NCI-H526 treated with DMSO at 0.1 percent for 48 hours (cell line): ENCODE measurements around the gene ENTREP3.
"Not testable (repeated sequence)": the region's sequence is repeated elsewhere in the genome, so short reads cannot be mapped to it uniquely, and the experiment has no call there.

ENCODE experiments used
- DNase-seq: peaks from one replicate; lab custom pipeline; 2025; lab: John Stamatoyannopoulos, UW

The ENTREP3 gene

DNA sequence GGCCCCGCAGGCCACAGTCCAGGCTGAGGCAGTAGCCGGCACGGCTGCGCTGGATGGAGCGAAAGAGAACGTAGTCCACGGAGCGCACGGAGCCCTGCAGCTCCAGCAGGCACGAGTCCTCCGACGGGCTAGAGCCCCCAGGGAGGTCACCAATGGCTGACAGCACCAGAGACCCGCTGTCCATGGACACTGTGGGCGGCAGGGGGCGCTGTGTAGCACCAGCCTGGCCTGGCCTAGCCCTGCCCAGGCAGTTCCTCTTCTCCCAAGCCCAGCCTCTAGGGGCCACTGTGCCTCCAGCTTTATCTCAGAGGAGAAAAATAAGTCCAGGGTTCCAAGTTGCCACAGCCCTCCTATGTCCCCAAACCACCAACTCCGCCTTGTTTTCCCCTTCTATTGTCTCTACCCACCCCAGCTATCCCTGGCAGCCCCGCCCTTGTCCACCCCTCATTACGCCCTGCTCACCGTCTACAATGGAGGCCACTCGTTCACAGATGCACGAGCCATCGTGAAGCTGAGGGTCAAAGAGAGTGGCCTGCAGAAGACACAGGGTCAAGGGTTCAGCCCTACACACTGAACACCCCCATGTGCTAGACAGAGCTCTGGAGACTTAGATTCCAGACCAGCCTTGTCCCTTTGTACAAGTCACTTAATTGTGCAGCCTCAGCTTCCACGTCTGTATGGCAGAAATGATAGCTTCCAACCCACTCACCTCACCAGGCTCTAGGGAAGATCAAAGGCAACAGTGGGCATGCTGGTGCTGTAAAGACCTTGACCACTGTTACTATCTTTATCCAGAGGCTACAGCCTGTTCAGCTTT lies 4.4 kb downstream of the ENTREP3 start:
- peak; percentile 98 for DNase-seq

DNA sequence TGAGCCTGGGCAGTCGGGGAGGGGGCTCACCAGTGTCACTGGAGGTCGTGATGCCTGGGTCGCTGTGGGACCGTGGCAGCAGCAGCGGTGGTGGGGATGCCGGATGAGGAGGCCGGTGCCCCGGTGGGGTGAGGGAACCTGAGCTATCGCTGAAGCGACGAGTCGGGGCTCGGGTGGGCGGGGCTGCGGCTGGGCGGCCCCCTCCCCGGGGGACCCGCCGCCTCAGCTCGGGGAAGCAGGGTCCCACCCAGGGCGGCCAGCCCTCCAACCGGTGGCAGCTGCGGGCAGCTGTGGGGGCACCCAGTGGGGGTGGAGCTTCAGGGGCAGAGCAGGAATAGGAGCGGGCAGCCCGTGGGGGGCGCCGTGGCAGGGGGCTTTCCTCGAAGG lies 5.0 kb downstream of the ENTREP3 start:
- DNase-seq = no peak

DNA sequence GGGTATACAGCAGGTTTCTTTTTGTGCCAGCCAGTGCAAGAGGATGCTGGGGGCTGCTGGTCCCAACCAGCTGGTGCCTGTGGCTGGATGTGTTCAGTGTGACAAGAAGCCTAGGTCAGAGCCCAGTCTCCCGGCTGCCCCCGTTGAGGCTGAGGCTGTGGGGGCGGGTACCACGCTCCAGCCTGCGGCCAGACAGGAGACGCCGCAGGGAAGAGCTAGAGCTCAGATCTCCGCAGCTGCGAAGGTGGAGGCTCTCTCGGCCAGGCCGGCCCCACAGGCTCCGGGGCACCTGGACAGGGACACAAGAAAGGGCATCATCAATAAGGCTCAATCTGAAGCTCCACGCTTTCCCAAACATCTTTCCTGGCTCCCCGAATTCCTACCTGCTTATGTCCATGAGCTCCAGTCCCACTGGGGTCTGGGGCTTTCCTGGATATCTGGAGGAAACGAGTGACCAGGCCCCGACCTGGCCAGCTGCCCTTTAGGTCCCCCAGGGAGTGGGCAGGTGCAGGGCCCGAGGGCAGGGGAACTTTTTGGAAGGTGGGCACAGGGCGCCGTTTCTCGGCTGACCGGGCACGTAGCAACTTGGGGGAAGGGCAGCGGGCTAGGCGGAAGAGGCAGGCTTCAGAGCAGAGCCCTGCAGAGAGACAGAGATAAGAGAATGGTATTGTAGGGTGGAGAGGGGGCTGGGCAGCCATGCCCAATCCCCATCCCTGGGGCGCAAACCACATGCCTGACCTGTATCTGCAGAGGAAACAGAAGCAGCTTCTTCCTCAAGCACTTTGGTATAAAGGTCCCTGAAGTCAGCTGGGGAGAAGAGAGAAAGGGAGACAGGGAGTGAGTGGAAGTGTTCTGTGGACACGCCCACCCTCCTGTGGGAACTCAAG lies 7.4 kb downstream of the ENTREP3 start:
- DNase-seq = no peak

GRCh38 chr1:155246796-155247195 lies 8.5 kb downstream of the ENTREP3 start:
- DNase-seq = not testable (repeated sequence)

DNA sequence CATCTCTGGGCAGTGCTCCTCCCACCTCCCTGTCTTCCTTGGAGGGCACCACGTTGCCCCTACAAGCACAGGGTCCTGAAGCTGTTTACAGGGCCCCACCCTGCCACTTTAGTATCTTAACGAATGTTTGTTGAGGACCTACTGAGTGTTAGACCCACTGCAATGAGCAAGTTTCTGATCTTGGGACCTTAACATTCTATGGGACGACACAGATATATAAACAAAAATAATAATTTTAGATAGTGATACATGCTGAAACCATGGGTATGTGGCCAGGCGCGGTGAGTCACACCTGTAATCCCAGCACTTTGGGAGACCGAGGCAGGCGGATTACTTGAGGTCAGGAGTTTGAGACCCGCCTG lies 10.1 kb downstream of the ENTREP3 start:
- no peak for DNase-seq

DNA sequence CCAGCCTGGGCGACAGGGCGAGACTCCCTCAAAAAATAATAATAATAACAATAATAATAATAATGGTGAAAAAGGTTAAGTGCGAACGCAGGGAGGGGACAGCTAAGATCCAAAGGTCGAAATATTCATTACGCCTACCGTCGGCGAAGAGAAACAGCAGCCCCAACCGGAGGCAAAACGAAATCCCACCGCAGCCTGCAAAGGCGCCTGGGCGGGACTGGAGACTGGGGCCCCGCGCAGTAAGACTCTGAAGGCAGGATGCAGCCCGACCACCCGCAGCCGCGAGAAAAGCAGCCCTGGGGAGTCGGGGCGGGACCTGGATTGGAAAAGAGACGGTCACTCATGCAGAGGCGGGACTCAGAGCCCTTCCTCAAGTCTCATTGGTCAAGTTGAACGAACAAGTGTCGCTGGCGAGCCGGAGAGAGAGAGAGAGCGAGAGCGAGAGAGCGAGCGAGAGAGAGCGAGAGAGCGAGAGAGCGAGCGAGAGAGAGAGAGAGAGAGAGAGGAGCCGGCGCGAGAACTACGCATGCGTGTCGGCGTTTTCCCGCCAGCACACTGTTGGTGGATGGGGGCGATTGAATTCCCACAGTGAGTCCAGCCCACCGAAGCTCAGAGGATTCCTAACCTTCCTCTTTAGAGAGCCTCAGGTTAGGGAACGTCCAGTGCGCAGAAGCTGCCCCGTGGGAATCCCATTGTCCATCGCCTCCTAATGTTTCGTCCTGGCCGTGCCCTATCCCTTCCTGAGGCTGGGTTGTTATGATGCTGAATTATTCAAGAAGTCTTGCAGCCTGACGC lies 10.7 kb downstream of the ENTREP3 start:
- DNase-seq = peak; percentile 99

GRCh38 chr1:155242805-155243358 lies 12.4 kb downstream of the ENTREP3 start:
- DNase-seq = no peak

- DNase-seq = no peak
Measured at GRCh38 chr1:155241841-155242264, 13.4 kb downstream of the ENTREP3 start.

- DNase-seq = peak; percentile 79
Measured at GRCh38 chr1:155241069-155241679, 14.1 kb downstream of the ENTREP3 start.

DNA sequence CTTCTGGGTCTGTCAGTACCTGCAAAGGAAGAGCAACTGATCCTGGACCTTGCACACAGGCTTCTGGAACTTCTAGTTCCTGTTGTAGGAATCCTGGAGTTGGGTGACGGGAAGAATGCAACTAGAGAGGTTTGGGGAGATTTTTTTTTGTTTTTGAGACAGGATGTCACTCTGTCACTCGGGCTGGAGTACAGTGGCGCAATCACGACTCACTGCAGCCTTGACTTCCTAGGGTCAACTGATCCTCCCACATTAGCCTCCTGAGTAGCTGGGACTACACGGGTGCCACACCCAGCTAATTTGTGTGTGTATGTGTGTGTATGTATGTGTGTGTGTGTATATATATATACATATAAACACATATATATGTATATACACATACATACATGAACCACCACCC lies 18.8 kb downstream of the ENTREP3 start:
- no peak for DNase-seq

DNA sequence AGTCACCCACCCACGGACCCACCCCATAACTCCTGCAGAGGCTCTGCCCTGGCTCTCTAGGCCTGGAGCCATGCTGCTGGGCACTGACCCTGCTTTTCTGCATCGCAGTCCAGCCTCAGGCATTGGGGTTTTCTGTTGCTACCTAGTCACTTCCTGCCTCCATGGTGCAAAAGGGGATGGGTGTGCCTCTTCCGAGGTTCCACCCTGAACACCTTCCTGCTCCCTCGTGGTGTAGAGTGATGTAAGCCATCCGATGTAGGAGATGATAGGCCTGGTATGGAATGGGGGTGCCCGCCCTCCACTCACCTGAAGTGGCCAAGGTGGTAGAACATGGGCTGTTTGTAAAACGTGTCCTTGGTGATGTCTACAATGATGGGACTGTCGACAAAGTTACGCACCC lies 19.9 kb downstream of the ENTREP3 start:
- not testable (repeated sequence) for DNase-seq

DNA sequence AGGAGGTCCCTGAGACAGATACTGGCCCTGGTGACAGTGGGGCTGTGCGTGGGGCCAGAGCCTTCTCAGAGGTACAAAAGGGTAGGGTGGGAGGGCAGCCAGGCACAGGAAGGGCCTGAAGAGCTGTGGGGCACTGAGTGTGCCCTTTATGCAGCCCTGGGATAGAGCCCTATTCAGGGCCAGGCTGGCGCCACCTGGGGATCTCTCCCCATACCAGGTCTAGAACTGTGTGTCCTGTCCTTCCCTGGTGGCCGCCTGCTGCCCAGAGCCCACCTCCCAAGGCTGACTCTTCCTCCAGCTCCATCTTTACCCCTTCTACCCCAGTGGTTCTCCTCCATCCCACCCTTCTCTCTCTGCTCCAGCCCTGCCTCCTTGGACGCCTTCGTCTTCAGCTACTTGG lies 21.8 kb downstream of the ENTREP3 start:
- DNase-seq = not testable (repeated sequence)

DNA sequence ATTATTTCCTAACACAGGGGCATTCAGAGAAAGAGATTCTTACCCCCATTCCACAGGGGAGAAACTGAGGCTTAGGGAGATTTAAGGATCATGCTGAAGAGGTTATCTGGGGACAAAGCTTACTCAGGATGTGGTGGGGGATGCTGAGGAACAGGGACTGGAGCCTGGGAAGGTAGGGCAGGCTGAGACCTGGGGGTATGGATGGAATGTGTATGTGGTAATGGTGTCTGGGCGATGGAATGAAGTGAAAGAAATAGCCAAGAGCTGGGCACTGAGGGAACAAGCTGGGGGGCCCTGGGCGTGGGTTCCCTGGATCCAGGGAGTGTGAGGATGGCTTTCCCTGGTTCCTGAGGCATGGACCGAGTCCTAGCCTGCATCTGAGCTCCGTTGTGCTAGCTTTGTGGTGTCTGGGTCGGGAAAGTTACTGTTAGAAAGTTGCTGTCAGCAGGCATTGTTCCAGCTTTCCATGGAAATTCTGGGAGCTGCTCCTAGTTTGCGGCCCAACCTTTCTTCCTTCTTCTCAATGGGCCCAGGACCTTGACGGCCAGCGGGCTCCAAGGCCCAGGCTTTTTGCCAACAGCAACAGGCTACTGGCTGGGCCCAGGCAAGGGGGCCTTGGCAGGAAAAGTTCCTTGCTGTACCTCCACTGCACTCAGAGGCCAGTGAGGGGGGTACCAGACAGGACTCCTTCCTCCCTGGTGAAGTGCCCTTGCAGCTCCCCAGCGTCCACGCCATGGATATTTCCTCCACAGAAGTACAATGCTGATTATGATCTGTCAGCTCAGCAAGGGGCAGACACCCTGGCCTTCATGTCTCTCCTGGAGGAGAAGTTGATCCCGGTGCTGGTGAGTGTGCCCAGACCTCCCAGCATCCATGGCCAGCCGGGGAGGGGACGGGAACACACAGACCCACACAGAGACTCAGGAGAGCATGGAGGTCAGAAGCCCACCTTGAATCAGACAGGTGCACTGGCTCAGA lies 23.0 kb downstream of the ENTREP3 start:
- DNase-seq = not testable (repeated sequence)

DNA sequence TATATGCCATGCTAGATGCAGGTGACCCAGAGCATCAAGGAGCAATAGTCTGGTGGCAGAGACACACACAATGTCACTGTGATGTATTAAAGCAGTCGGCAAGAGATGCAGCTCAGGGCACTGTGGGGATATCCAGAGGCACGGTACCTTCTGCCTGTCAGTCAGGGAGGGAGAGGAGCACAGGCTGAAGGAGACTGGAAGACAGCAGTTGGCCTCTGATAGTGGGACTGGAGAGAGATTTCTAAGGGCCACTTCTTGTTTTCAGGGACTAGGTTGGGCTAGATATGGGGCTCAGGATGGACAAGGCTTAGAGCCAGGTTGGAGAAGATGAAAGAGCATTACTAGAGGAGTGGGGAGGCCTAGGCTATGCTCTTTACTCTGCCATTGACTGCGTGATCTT lies 24.0 kb downstream of the ENTREP3 start:
- not testable (repeated sequence) for DNase-seq

DNA sequence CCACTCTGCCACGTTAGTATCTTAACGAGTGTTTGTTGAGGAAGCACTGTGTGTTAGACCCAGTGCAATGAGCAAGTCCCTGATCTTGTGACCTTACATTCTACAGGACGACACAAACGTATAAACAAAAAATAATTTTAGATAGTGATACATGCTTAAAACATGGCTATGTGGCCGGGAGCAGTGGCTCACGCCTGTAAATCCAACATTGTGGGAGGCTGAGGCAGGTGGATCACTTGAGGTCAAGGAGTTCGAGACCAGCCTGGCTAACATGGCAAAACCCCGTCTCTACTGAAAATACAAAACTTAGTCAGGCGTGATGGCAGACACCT lies 27.2 kb downstream of the ENTREP3 start:
- DNase-seq = no peak

DNA sequence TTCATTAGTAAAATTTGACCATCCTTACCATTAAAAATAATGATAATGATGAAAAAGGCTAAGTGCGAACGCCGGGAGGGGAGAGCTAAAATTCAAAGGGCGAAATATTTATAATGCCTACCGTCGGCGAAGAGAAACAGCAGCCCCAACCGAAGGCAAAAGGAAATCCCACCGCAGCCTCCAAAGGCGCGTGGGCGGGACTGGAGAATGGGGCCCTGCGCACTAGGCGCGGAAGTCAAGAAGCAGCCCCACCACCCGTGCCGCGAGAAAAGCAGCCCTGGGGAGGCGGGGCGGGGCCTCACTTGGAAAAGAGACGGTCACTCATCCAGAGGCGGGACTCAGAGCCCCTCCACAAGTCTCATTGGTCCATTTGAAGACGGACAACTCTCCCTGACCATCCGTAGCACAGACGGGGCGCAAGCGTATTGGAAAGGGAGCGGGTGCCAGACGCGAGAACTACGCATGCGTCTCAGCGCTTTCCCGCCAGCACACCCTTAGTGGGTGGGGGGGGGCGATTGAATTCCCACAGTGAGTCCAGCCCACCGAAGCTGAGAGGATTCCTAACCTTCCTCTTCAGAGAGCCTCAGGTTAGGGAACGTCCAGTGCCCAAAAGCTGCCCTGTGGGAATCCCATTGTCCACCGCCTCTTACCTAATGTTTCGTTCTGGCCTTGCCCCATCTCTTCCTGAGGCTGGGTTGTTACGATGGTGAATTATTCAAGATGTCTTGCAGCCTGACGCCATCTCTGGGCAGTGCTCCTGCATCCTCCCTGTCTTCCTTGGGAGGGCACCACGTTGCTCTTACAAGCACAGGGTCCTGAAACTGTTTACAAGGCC lies 27.8 kb downstream of the ENTREP3 start:
- peak; percentile 100 for DNase-seq

DNA sequence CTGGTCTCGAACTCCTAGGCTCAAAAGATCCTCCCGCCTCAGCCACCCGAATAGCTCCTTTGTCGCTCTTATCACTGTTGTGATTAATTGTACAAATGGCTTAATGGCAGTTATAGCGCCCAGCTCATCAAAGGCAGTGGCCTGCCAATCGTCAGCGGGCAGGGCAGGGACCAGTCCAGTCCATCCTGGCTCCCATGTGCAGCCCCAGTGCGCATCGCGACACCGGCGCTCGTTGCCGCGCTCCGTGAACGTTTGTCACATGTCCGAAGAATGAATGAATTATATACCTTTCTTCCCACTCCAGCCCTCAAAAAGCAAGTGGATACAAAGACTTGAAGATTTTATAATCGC lies 28.4 kb downstream of the ENTREP3 start:
- peak; percentile 87 for DNase-seq

- DNase-seq = peak; percentile 83
Measured at GRCh38 chr1:155226188-155226909, 28.9 kb downstream of the ENTREP3 start.

GRCh38 chr1:155225404-155225759 lies 29.9 kb downstream of the ENTREP3 start:
- not testable (repeated sequence) for DNase-seq
